Right cardiac atrium (tissue), 5 donors: ENCODE measurements around the gene CDK4. TPM values are rescaled to one million over a fixed set of nuclear protein-coding genes. Genes with fewer than 3 reads are reported as not detected.

ENCODE experiments used
- ATAC-seq, 2 donors: fragments of 200-7000 bp; cut with Tn5 transposase; one replicate each; pipeline versions ENCODE4 v1.8.0 to v1.9.1; 2020; ENCODE audit warnings: moderate library complexity in 2 of 2, mild to moderate bottlenecking in 1 of 2
- DNase-seq, 3 donors: peaks; one replicate each; pipeline ENCODE4 v3.0.0-alpha.2; 2020
- H3K27ac ChIP-seq: one replicate; pipeline ENCODE4 v1.5.1; 2013; ENCODE audit warnings: mild to moderate bottlenecking, low read length, control low read depth, moderate library complexity
- H3K27me3 ChIP-seq: one replicate; pipeline ENCODE4 v1.6.1; 2013; ENCODE audit not compliant: control insufficient read depth, insufficient read depth
- H3K4me1 ChIP-seq: one replicate; pipeline ENCODE4 v1.6.1; 2013; ENCODE audit warnings: low read length; ENCODE audit not compliant: control insufficient read depth, insufficient read depth
- H3K4me3 ChIP-seq: one replicate; pipeline ENCODE4 v1.5.1; 2013; ENCODE audit warnings: low read length, control low read depth
- H3K9me3 ChIP-seq: one replicate; pipeline ENCODE4 v1.6.1; 2013; ENCODE audit warnings: low read length; ENCODE audit not compliant: control insufficient read depth
- WGBS: extraction: QIAGEN DNeasy Blood & Tissue Kit; methylation state at CpG from one replicate; pipeline ENCODE4 v1.1.7; 2013; 5-methylcytosine and 5-hydroxymethylcytosine counted together
- intact Hi-C, 4 donors: fragments of 100-400 bp; cut with DNase I; formaldehyde crosslinking; loops; one replicate each; pipeline versions ENCODE4 v1.11.0 to v1.14.0; 2022 to 2023
- microRNA-seq, 2 donors: library from miRNA; unstranded; fragments of <30 nt; microRNA quantifications; one replicate each; pipeline ENCODE4 v1.2.0, GENCODE V29; 2020 to 2021
- polyA plus RNA-seq: library from polyadenylated mRNA; stranded (reverse); fragments of 200-250 nt; gene quantifications from one replicate; pipeline ENCODE4 v1.2.3, GENCODE V29; 2013
- total RNA-seq, 4 donors: library from RNA; stranded (reverse); fragmentation: NEBNext Ultra II Directional; extraction: Animal tissue kit (Norgen Biotek cat#: 25700); gene quantifications; one replicate each; pipeline ENCODE4 v1.2.1, GENCODE V29; 2021
- donor health status: healthy with polysubstance abuse.
- donor health status: DM: no; HTN: yes; CAD: no.
- donor health status: DM: no; HTN: no; CAD: no.
- donor health status: DM: no; HTN: yes; CAD: no; lungs with severe emphysema.
- donor health status: DM: yes; HTN: yes; CAD: no.

The CDK4 gene
- total and polyA plus RNA-seq, 5 donors, result 29.7 to 53.9 (median 53.2) TPM

GRCh38 chr12:57713209-57713608, 38.9 kb downstream of the CDK4 start:
- Histone ChIP-seq H3K9me3 (no peaks in the 10 kb centered on the region), H3K4me3 (no peak overlapping the region), H3K4me1 (no peaks in the 10 kb centered on the region), H3K27ac (no peak overlapping the region), H3K27me3 (no peaks in the 10 kb centered on the region)
- no peak for DNase-seq
- 90% methylated on average over 5 of the region's 5 CpGs for WGBS
- intact Hi-C loops, result no loop called here
- ATAC-seq, result no peak

DNA sequence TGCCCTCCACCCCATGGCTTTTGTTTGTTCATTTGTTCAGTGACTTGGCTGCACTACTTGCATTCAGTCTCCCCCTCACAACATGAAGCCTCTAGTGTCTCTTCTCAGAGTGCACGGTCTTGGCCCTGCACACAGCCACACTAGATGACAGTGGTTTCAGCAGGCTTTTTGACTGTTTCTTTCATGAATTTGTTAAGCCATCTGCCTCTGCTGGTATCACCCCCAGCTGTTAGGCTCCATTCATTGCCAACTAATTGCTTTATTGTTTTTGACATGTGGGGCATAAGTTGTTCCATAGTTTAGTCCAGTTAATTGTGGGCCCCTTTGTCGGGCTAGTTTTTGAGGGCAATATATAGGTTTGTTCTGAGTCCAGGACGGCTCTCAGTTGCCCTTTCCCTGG, 39.4 kb downstream of the CDK4 start:
- Histone ChIP-seq H3K4me1 (no peaks in the 10 kb centered on the region), H3K9me3 (no peaks in the 10 kb centered on the region), H3K4me3 (no peak overlapping the region), H3K27ac (no peak overlapping the region), H3K27me3 (no peaks in the 10 kb centered on the region)
- 93% methylated on average over 3 of the region's 3 CpGs for WGBS
- intact Hi-C loops, result no loop called here
- ATAC-seq (no peak), DNase-seq (no peak)

GRCh38 chr12:57708296-57708695, 43.8 kb downstream of the CDK4 start:
- Histone ChIP-seq H3K4me1 (no peaks in the 10 kb centered on the region), H3K27me3 (no peaks in the 10 kb centered on the region), H3K4me3 (no peak overlapping the region), H3K27ac (no peak overlapping the region), H3K9me3 (no peaks in the 10 kb centered on the region)
- ATAC-seq (no peak), DNase-seq (no peak)
- intact Hi-C loops, result no loop called here
- WGBS, result 93% methylated on average over 2 of the region's 2 CpGs

DNA sequence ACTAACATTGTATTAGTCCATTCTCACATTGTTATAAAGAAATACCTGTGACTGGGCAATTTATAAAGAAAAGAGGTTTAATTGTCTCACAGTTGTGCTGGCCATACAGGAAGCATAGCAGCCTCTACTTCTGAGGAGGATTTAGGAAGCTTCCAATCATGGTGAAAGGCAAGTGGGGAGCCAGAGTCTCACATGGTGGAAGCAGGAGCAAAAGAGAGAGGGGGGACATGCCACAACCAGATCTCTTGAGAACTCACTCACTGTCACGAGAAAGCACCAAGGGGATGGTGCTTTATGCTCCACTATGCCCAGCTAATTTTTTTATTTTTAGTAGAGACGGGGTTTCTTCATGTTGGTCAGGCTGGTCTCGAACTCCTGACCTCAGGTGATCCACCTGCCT, 44.9 kb downstream of the CDK4 start:
- H3K27ac ChIP-seq, result no peak overlapping the region
- H3K27me3 ChIP-seq, result no peaks in the 10 kb centered on the region
- no peak overlapping the region for H3K4me3 ChIP-seq
- intact Hi-C loops, result no loop called here
- DNase-seq, result no peak
- no peaks in the 10 kb centered on the region for H3K4me1 ChIP-seq
- ATAC-seq, result no peak
- 94% methylated on average over 3 of the region's 3 CpGs for WGBS
- no peaks in the 10 kb centered on the region for H3K9me3 ChIP-seq

DNA sequence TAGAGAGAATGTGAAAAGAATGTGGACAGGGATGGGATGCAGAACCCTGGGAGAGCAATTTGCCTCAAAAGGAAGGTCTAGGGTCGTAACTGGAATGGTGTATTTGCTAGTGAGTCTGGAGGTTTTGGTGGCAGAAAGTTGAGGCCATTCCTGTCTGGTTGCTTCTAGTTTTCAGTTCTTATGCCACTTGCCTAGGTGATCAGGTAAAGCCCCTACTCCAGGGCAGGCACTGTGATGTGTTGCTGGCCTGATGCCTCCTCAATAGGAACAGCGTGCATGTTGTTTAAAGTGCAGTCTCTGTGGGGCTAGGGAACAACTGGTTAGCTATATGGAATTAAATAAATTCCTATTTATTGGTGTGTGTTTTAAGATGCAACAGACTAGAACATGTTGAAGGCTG, 51.8 kb downstream of the CDK4 start:
- WGBS, result 97% methylated on average over 2 of the region's 2 CpGs
- intact Hi-C loops, result no loop called here
- no peak for ATAC-seq

GRCh38 chr12:57698414-57698813, 53.7 kb downstream of the CDK4 start:
- ATAC-seq (no peak), DNase-seq (no peak)
- WGBS, result 91% methylated on average over 3 of the region's 3 CpGs
- intact Hi-C loops, result no loop called here
- no peaks in the 10 kb centered on the region for H3K27me3 ChIP-seq
- H3K4me1 ChIP-seq, result peaks cover 3% of the 10 kb centered on the region
- H3K4me3 ChIP-seq, result no peak overlapping the region
- no peaks in the 10 kb centered on the region for H3K9me3 ChIP-seq
- H3K27ac ChIP-seq, result no peak overlapping the region

More for the DNA sequence above, 51.8 kb downstream of the CDK4 start:
- Histone ChIP-seq H3K27me3 (no peaks in the 10 kb centered on the region), H3K9me3 (no peaks in the 10 kb centered on the region), H3K4me3 (no peak overlapping the region), H3K4me1 (no peaks in the 10 kb centered on the region), H3K27ac (no peak overlapping the region)
- DNase-seq, result no peak

Small RNA genes within 50 kb of the gene (microRNA-seq; reads per million reads assigned to microRNA genes)
- gene MIR6759, result 0 reads per million in 2 donors

Other genes with a start within 250 kb of the CDK4 start
- gene DDIT3, start 231.8 kb downstream of the CDK4 start, total RNA-seq, result 10 to 100 TPM; 21.8 to 34.7 (median 22.3) TPM
- gene DDIT3, start 231.8 kb downstream of the CDK4 start, polyA plus RNA-seq, result 54.6 TPM
- 10 to 100 TPM; 35.7 to 50.9 (median 41.6) TPM for gene MBD6, start 229.5 kb downstream of the CDK4 start, total RNA-seq
- 16.4 TPM for gene MBD6, start 229.5 kb downstream of the CDK4 start, polyA plus RNA-seq
- gene DCTN2, start 205.1 kb downstream of the CDK4 start, total RNA-seq, result 10 to 100 TPM; 88.6 to 92.4 (median 89.5) TPM
- gene DCTN2, start 205.1 kb downstream of the CDK4 start, polyA plus RNA-seq, result 99.2 TPM
- under 1 TPM; 0.09 to 0.31 (median 0.20) TPM for gene KIF5A, start 202.3 kb downstream of the CDK4 start, total RNA-seq
- gene KIF5A, start 202.3 kb downstream of the CDK4 start, polyA plus RNA-seq, result 0.20 TPM
- gene PIP4K2C, start 161.1 kb downstream of the CDK4 start, total RNA-seq, result 10 to 100 TPM; 14.9 to 17.1 (median 15.6) TPM
- gene PIP4K2C, start 161.1 kb downstream of the CDK4 start, polyA plus RNA-seq, result 8.7 TPM
- gene DTX3, start 147.5 kb downstream of the CDK4 start, total RNA-seq, result 10 to 100 TPM; 29.3 to 44.6 (median 38.1) TPM
- 28.9 TPM for gene DTX3, start 147.5 kb downstream of the CDK4 start, polyA plus RNA-seq
- gene ARHGEF25, start 140.9 kb downstream of the CDK4 start, total RNA-seq, result 10 to 100 TPM; 14.0 to 22.6 (median 18.1) TPM
- 21.3 TPM for gene ARHGEF25, start 140.9 kb downstream of the CDK4 start, polyA plus RNA-seq
- 1 to 10 TPM; 1.2 to 2.5 (median 2.2) TPM for gene B4GALNT1, start 119.1 kb downstream of the CDK4 start, total RNA-seq
- gene B4GALNT1, start 119.1 kb downstream of the CDK4 start, polyA plus RNA-seq, result 3.3 TPM
- 100 to 1,000 TPM; 145 to 168 (median 154) TPM for gene OS9, start 58.2 kb downstream of the CDK4 start, total RNA-seq
- gene OS9, start 58.2 kb downstream of the CDK4 start, polyA plus RNA-seq, result 127 TPM
- gene AGAP2, start 13.6 kb downstream of the CDK4 start, total RNA-seq, result under 1 TPM; 0.53 to 0.91 (median 0.72) TPM
- gene AGAP2, start 13.6 kb downstream of the CDK4 start, polyA plus RNA-seq, result 1.7 TPM
- 10 to 100 TPM; 31.5 to 41.3 (median 34.5) TPM for gene TSPAN31, start 7.3 kb downstream of the CDK4 start, total RNA-seq
- 43.9 TPM for gene TSPAN31, start 7.3 kb downstream of the CDK4 start, polyA plus RNA-seq
- gene MARCHF9, start 2.8 kb upstream of the CDK4 start, total RNA-seq, result 10 to 100 TPM; 15.2 to 17.8 (median 16.4) TPM
- gene MARCHF9, start 2.8 kb upstream of the CDK4 start, polyA plus RNA-seq, result 14.3 TPM
- gene CYP27B1, start 14.8 kb upstream of the CDK4 start, total RNA-seq, result under 1 TPM in 3 of 4 donors, not detected in 1; 0.12 to 0.22 (median 0.14) TPM
- gene CYP27B1, start 14.8 kb upstream of the CDK4 start, polyA plus RNA-seq, result 0.18 TPM
- gene METTL1, start 19.8 kb upstream of the CDK4 start, total RNA-seq, result 10 to 100 TPM in 1 of 4 donors, 1 to 10 TPM in 3; 5.7 to 15.8 (median 8.5) TPM
- 6.3 TPM for gene METTL1, start 19.8 kb upstream of the CDK4 start, polyA plus RNA-seq
- gene EEF1AKMT3, start 20.3 kb upstream of the CDK4 start, total RNA-seq, result 1 to 10 TPM; 2.1 to 3.1 (median 2.6) TPM
- 0.95 TPM for gene EEF1AKMT3, start 20.3 kb upstream of the CDK4 start, polyA plus RNA-seq
- gene TSFM, start 30.5 kb upstream of the CDK4 start, total RNA-seq, result 10 to 100 TPM; 28.9 to 36.1 (median 33.0) TPM
- gene TSFM, start 30.5 kb upstream of the CDK4 start, polyA plus RNA-seq, result 50.7 TPM
- gene AVIL, start 66.4 kb upstream of the CDK4 start, total RNA-seq, result 1 to 10 TPM; 2.6 to 4.1 (median 3.2) TPM
- 3.2 TPM for gene AVIL, start 66.4 kb upstream of the CDK4 start, polyA plus RNA-seq
- gene CTDSP2, start 94.4 kb upstream of the CDK4 start, total RNA-seq, result 100 to 1,000 TPM in 2 of 4 donors, 10 to 100 TPM in 2; 94.3 to 116 (median 103) TPM
- 41.7 TPM for gene CTDSP2, start 94.4 kb upstream of the CDK4 start, polyA plus RNA-seq
- gene ATP23, start 189.3 kb upstream of the CDK4 start, total RNA-seq, result 10 to 100 TPM in 2 of 4 donors, 1 to 10 TPM in 2; 6.4 to 11.9 (median 8.4) TPM
- 14.3 TPM for gene ATP23, start 189.3 kb upstream of the CDK4 start, polyA plus RNA-seq